HCT116 (cell line): ENCODE measurements around the gene CDIP1. TPM values are rescaled to one million over a fixed set of nuclear protein-coding genes. Genes with fewer than 3 reads are reported as not detected.

Source experiments
- ATAC-seq: fragments of 200-7000 bp; cut with Tn5 transposase; 2 replicates; pipeline ENCODE4 v1.9.1; 2020; ENCODE audit warnings: mild to moderate bottlenecking, moderate library complexity
- BruUV-seq: library from RNA; stranded (reverse); fragments of 400-500 nt; replicated peaks from 2 replicates; lab custom pipeline; 2021; lab: Mats Ljungman, UMichigan
- CTCF ChIA-PET: fragments of 300-600 bp; sonication (Branson Sonifier 250); formaldehyde crosslinking; loops from one replicate; lab custom pipeline; 2021; ENCODE audit warnings: antibody characterized with exemption; lab: Charles Lee
- POLR2A ChIA-PET: fragments of 300-600, 350-600 bp; sonication (Branson Sonifier 250); formaldehyde crosslinking; loops from one replicate; lab custom pipeline; 2021; ENCODE audit warnings: antibody characterized with exemption; lab: Charles Lee
- RAD21 ChIA-PET, 2 experiments: fragments of 300-600 bp; sonication (Branson Sonifier 250); formaldehyde crosslinking; loops; one replicate each; lab custom pipeline; 2023; ENCODE audit warnings: low total read pairs in 2 of 2; ENCODE audit not compliant: uncharacterized antibody in 2 of 2, unreplicated experiment in 2 of 2, low non-redundant PET in 1 of 2; lab: Charles Lee
- DNase-seq: peaks from one replicate; pipeline ENCODE4 v3.0.0-alpha.2; 2010; ENCODE audit warnings: low read depth, low spot score
- H2AFZ ChIP-seq: fragments of 200-600 bp; shearing (Covaris generic), sonication (generic); 2 replicates; pipeline ENCODE4 v1.6.1; 2017; ENCODE audit warnings: low read depth, mixed run types, mixed read lengths, antibody characterized with exemption, low read length; ENCODE audit not compliant: poor library complexity, severe bottlenecking
- H3K27ac ChIP-seq: 2 replicates; pipeline ENCODE4 v1.5.1; 2012; ENCODE audit warnings: low read depth, low read length
- H3K27me3 ChIP-seq: fragments of 200-600 bp; sonication (generic); 2 replicates; pipeline ENCODE4 v1.6.1; 2016; ENCODE audit warnings: mixed run types, low read length, mixed read lengths; ENCODE audit not compliant: insufficient read depth
- H3K36me3 ChIP-seq, 2 experiments: fragments of 200-500 bp in 1 of 2; fragments of 200-600 bp in 1 of 2; sonication (Bioruptor generic) in 1 of 2; sonication (generic) in 1 of 2; 2 replicates each; pipeline versions ENCODE4 v1.5.1 to v1.6.1; 2014 to 2016; ENCODE audit warnings: low read length in 2 of 2, inconsistent platforms in 1 of 2, mixed read lengths in 1 of 2, mixed run types in 1 of 2; ENCODE audit not compliant: insufficient read depth in 2 of 2, control insufficient read depth in 1 of 2
- H3K4me1 ChIP-seq, 2 experiments: fragments of 200-600 bp in 1 of 2; sonication (generic) in 1 of 2; 2 replicates each; pipeline versions ENCODE4 v1.5.1 to v1.6.1; 2012 to 2017; ENCODE audit warnings: low read length in 2 of 2, inconsistent platforms in 1 of 2, mild to moderate bottlenecking in 1 of 2, mixed read lengths in 1 of 2, mixed run types in 1 of 2, moderate library complexity in 1 of 2; ENCODE audit not compliant: insufficient read depth in 2 of 2, control insufficient read depth in 1 of 2
- H3K4me2 ChIP-seq: fragments of 200-600 bp; sonication (generic); 2 replicates; pipeline ENCODE4 v1.6.1; 2017; ENCODE audit warnings: mixed run types, low read length, mixed read lengths
- H3K4me3 ChIP-seq, 2 experiments: fragments of 200-600 bp in 1 of 2; sonication (generic) in 1 of 2; replicated peaks in 1 of 2; 2 replicates each; pipeline ENCODE4 v1.5.1; 2011 to 2016; ENCODE audit warnings: low read length in 2 of 2, control low read depth in 1 of 2, low read depth in 1 of 2, mild to moderate bottlenecking in 1 of 2, mixed read lengths in 1 of 2, mixed run types in 1 of 2
- H3K79me2 ChIP-seq: fragments of 200-600 bp; sonication (generic); 2 replicates; pipeline ENCODE4 v1.6.1; 2017; ENCODE audit warnings: mild to moderate bottlenecking, mixed run types, low read length, moderate library complexity, mixed read lengths; ENCODE audit not compliant: insufficient read depth
- H3K9ac ChIP-seq: fragments of 200-600 bp; sonication (generic); 2 replicates; pipeline ENCODE4 v1.6.1; 2016; ENCODE audit warnings: low read length, mixed read lengths
- H3K9me2 ChIP-seq: fragments of 200-600 bp; sonication (generic), shearing (Covaris generic); 2 replicates; pipeline ENCODE4 v1.6.1; 2017; ENCODE audit warnings: mixed run types, mild to moderate bottlenecking, moderate library complexity; ENCODE audit not compliant: insufficient read depth
- H3K9me3 ChIP-seq, 2 experiments: fragments of 200-500 bp in 1 of 2; fragments of 200-600 bp in 1 of 2; sonication (Bioruptor generic) in 1 of 2; sonication (generic) in 1 of 2; 2 replicates each; pipeline ENCODE4 v1.6.1; 2014 to 2017; ENCODE audit warnings: low read length in 2 of 2, mixed read lengths in 2 of 2, inconsistent platforms in 1 of 2, low read depth in 1 of 2, mild to moderate bottlenecking in 1 of 2, mixed run types in 1 of 2, moderate library complexity in 1 of 2; ENCODE audit not compliant: control insufficient read depth in 1 of 2, insufficient read depth in 1 of 2
- H4K20me1 ChIP-seq: fragments of 200-600 bp; sonication (generic), shearing (Covaris generic); 2 replicates; pipeline ENCODE4 v1.6.1; 2017; ENCODE audit warnings: mixed run types, mild to moderate bottlenecking, moderate library complexity; ENCODE audit not compliant: insufficient read depth
- CBX3 ChIP-seq: IDR thresholded peaks from 2 replicates; pipeline ENCODE4 v1.6.1; 2012; ENCODE audit warnings: low read depth
- CEBPB ChIP-seq: IDR thresholded peaks from 2 replicates; pipeline ENCODE4 v1.6.1; 2012; ENCODE audit warnings: low read depth
- EZH2 ChIP-seq: fragments of 200-600 bp; sonication (generic); IDR thresholded peaks from 2 replicates; pipeline ENCODE4 v1.6.1; 2017; ENCODE audit warnings: antibody characterized with exemption, mixed run types
- FOSL1 ChIP-seq: IDR thresholded peaks from 2 replicates; pipeline ENCODE4 v1.6.1; 2012; ENCODE audit warnings: low read depth
- JUND ChIP-seq: IDR thresholded peaks from 2 replicates; pipeline ENCODE4 v1.6.1; 2012
- SP1 ChIP-seq: IDR thresholded peaks from 2 replicates; pipeline ENCODE4 v1.6.1; 2012; ENCODE audit warnings: low read depth
- SRF ChIP-seq: IDR thresholded peaks from 2 replicates; pipeline ENCODE4 v1.6.1; 2012; ENCODE audit warnings: low read depth
- ZNF274 ChIP-seq: fragments of 200-500 bp; sonication (Bioruptor generic); IDR thresholded peaks from 2 replicates; pipeline ENCODE4 v1.6.1; 2014; ENCODE audit warnings: mild to moderate bottlenecking, low read depth, low read length, inconsistent platforms
- intact Hi-C: fragments of 100-400 bp; cut with micrococcal nuclease; formaldehyde crosslinking; loops from 2 replicates; pipeline ENCODE4 v1.10.0; 2022
- total RNA-seq: library from RNA; stranded (reverse); gene quantifications from one replicate; pipeline ENCODE4 v1.2.1, GENCODE V29; 2021; ENCODE audit not compliant: unreplicated experiment
- TF ChIP-seq, protein P1 (sequence below): IDR thresholded peaks from 2 replicates; pipeline ENCODE4 v1.6.1; 2012
- TF ChIP-seq, protein P2 (sequence below): IDR thresholded peaks from 2 replicates; pipeline ENCODE4 v1.6.1; 2012; ENCODE audit warnings: low read depth
- TF ChIP-seq, protein P3 (sequence below): IDR thresholded peaks from 2 replicates; pipeline ENCODE4 v1.6.1; 2012

CDIP1 gene
- total RNA-seq, 1 experiment from 2014 or later: 7.2 TPM

DNA sequence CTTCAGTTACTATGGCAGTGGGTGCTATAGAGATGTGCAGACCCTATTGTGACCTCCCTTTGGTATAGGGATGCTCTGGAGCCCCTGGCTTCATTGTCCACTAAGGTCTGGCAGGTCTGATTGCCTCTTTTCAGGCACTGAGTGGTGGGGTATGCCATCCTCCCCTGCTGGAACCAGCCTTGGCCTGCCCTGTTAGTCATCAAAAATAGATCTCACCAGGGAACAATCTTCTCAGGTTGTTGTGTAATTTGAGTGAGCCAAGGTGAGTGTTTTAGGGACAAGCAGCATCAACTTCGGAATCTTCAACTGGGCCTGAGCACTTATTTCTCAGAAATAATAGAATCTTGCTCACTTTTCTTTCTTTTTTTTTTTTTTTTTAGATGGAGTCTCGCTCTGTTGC, 42.8 kb downstream of the CDIP1 start:
- Histone ChIP-seq H3K4me3 (peak overlapping the region; percentile 14 to 30), H4K20me1 (peaks cover 4% of the 10 kb centered on the region; the same call in 1 of the 2 replicates), H3K27ac (peak overlapping the region; percentile 79), H3K4me1 (peaks cover 66 to 90% of the 10 kb centered on the region in 2 experiments), H3K4me2 (peak overlapping the region; percentile 69), H3K79me2 (peaks cover 91% of the 10 kb centered on the region), H2AFZ (no peak overlapping the region), H3K27me3 (no peaks in the 10 kb centered on the region), H3K36me3 (peaks cover 0 to 6% of the 10 kb centered on the region in 2 experiments; a peak in 3 of 4 replicates), H3K9me2 (no peaks in the 10 kb centered on the region), H3K9ac (peak overlapping the region; percentile 51), H3K9me3 (no peaks in the 10 kb centered on the region)
- RAD21 ChIA-PET: no interaction called here
- CTCF ChIA-PET: interaction anchor here (1.0 kb wide), 1 partner anchor 10 kb away, joined by 3 read pairs; no protein-coding TSS in a partner anchor
- TF ChIP-seq SRF: no peak
- peak; percentile 19; the same call in 1 of the 2 replicates for TF ChIP-seq CEBPB
- DNase-seq (no peak), ATAC-seq (peak; percentile 33)
- BruUV-seq: no TSS peak
- intact Hi-C loops: no loop called here
- POLR2A ChIA-PET: interaction anchor here (1.3 to 4.2 kb wide), 2 partner anchors 20 to 120 kb away, joined by 3 to 26 read pairs; partner anchors contain the start of genes HMOX2 and NMRAL1

DNA sequence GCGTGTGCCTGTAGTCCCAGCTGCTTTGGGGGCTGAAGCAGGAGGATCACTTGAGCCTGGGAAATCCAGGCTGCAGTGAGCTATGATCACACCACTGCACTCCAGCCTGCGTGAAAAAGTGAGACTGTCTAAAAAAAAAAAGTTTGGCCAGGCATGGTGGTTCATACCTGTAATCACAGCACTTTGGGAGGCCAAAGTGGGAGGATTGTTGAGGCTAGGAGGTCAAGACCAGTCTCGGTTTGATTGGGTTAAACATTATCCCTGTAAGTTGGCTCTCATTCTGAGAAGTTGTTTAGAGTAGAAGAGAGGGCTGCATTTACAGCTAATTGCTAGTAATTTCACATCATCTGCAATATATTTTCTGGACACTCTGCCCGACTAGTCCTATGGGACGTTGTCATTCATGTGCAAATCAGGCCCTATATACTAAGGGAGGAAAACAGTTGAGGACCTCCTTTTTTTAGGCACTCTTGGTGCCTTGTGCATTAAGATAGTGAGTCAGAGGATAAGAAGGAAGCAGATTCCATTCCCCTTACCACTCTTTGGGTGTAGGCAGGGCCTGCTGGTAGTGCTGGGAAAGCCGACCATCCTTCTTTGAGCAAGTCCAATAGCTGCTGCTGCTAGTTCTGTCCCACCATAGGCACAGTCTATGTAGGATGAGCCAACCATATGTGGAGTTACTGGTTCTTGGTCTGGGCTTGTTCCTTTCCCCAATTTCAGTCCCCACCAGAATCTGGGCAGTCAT, 43.7 kb downstream of the CDIP1 start:
- peaks cover 57 to 81% of the 10 kb centered on the region in 2 experiments for H3K4me1 ChIP-seq
- POLR2A ChIA-PET: interaction anchor here (0.9 to 4.2 kb wide), 2 partner anchors 19 to 81 kb away, joined by 3 to 26 read pairs; partner anchors contain the start of genes HMOX2 and NMRAL1
- peak overlapping the region; percentile 69 for H3K4me2 ChIP-seq

More for the DNA sequence above, 43.7 kb downstream of the CDIP1 start:
- no peak overlapping the region for H2AFZ ChIP-seq
- peaks cover 0 to 6% of the 10 kb centered on the region in 2 experiments; a peak in 3 of 4 replicates for H3K36me3 ChIP-seq
- H4K20me1 ChIP-seq: peaks cover 3% of the 10 kb centered on the region; the same call in 1 of the 2 replicates
- ChIA-PET CTCF (interaction anchor here (1.2 kb wide), 1 partner anchor 241 kb away, joined by 3 read pairs; no protein-coding TSS in a partner anchor), RAD21 (no interaction called here)
- no peaks in the 10 kb centered on the region for H3K9me3 ChIP-seq
- no peaks in the 10 kb centered on the region for H3K9me2 ChIP-seq
- ATAC-seq: peak; percentile 83
- peak; percentile 65; the same call in 1 of the 2 replicates for TF ChIP-seq CBX3
- TF ChIP-seq, protein P1, sequence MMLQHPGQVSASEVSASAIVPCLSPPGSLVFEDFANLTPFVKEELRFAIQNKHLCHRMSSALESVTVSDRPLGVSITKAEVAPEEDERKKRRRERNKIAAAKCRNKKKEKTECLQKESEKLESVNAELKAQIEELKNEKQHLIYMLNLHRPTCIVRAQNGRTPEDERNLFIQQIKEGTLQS: no peak
- TF ChIP-seq EZH2: no peak
- TF ChIP-seq JUND: peak; percentile 76
- no peak for TF ChIP-seq ZNF274
- TF ChIP-seq, protein P2, sequence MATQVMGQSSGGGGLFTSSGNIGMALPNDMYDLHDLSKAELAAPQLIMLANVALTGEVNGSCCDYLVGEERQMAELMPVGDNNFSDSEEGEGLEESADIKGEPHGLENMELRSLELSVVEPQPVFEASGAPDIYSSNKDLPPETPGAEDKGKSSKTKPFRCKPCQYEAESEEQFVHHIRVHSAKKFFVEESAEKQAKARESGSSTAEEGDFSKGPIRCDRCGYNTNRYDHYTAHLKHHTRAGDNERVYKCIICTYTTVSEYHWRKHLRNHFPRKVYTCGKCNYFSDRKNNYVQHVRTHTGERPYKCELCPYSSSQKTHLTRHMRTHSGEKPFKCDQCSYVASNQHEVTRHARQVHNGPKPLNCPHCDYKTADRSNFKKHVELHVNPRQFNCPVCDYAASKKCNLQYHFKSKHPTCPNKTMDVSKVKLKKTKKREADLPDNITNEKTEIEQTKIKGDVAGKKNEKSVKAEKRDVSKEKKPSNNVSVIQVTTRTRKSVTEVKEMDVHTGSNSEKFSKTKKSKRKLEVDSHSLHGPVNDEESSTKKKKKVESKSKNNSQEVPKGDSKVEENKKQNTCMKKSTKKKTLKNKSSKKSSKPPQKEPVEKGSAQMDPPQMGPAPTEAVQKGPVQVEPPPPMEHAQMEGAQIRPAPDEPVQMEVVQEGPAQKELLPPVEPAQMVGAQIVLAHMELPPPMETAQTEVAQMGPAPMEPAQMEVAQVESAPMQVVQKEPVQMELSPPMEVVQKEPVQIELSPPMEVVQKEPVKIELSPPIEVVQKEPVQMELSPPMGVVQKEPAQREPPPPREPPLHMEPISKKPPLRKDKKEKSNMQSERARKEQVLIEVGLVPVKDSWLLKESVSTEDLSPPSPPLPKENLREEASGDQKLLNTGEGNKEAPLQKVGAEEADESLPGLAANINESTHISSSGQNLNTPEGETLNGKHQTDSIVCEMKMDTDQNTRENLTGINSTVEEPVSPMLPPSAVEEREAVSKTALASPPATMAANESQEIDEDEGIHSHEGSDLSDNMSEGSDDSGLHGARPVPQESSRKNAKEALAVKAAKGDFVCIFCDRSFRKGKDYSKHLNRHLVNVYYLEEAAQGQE: no peak
- peak; percentile 69; the same call in 1 of the 2 replicates for TF ChIP-seq SP1
- TF ChIP-seq FOSL1: peak; percentile 77
- TF ChIP-seq, protein P3, sequence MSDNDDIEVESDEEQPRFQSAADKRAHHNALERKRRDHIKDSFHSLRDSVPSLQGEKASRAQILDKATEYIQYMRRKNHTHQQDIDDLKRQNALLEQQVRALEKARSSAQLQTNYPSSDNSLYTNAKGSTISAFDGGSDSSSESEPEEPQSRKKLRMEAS: peak; percentile 57
- peak overlapping the region in 1 of 2 experiments; percentile 30; a peak in 2 of 4 replicates for H3K4me3 ChIP-seq
- intact Hi-C loops: no loop called here
- DNase-seq: peak; percentile 81
- peak overlapping the region; percentile 79 for H3K27ac ChIP-seq
- peaks cover 91% of the 10 kb centered on the region for H3K79me2 ChIP-seq
- peak overlapping the region; percentile 51 for H3K9ac ChIP-seq
- BruUV-seq: no TSS peak
- no peaks in the 10 kb centered on the region for H3K27me3 ChIP-seq
